GM23338 (cell line): ENCODE results near the gene DAB1.
"Not testable (repeated sequence)": the region's sequence is repeated elsewhere in the genome, so short reads cannot be mapped to it uniquely, and the experiment has no call there.

ENCODE experiments used
- CREB1 ChIP-seq: fragments of 250-450 bp; sonication (Bioruptor Pico); IDR thresholded peaks from 2 replicates; pipeline ENCODE4 v1.5.0; 2020; ENCODE audit warnings: low read depth, mild to moderate bottlenecking, moderate library complexity
- EZH2 ChIP-seq: fragments of 200-600 bp; sonication (generic); IDR thresholded peaks from one replicate; pipeline ENCODE4 v1.8.0; 2017; ENCODE audit warnings: antibody characterized with exemption, mild to moderate bottlenecking, low read depth; ENCODE audit not compliant: unreplicated experiment
- EZH2phosphoT487 ChIP-seq: fragments of 200-600 bp; sonication (generic); IDR thresholded peaks from one replicate; pipeline ENCODE4 v1.8.1; 2018; ENCODE audit warnings: antibody characterized with exemption; ENCODE audit not compliant: unreplicated experiment
- JUNB ChIP-seq: IDR thresholded peaks from one replicate; pipeline ENCODE4 v1.6.1; 2016; ENCODE audit warnings: antibody characterized with exemption; ENCODE audit not compliant: unreplicated experiment
- NANOG ChIP-seq: IDR thresholded peaks from 2 replicates; pipeline ENCODE4 v1.6.1; 2016; ENCODE audit warnings: antibody characterized with exemption, borderline replicate concordance
- POLR2AphosphoS5 ChIP-seq: IDR thresholded peaks from 2 replicates; pipeline ENCODE4 v1.6.1; 2016; ENCODE audit warnings: antibody characterized with exemption, low read depth
- ZNF114 ChIP-seq: fragments of 250-450 bp; sonication (Bioruptor Pico); IDR thresholded peaks from 2 replicates; pipeline ENCODE4 v1.5.0; 2020; ENCODE audit warnings: mild to moderate bottlenecking, moderate library complexity
- TF ChIP-seq, protein P1 (sequence below), 2 experiments: fragments of 200-600 bp in 1 of 2; sonication (generic) in 1 of 2; conservative IDR thresholded peaks; 2 replicates each; pipeline versions ENCODE4 v1.5.1 to v1.6.1; 2016 to 2017; ENCODE audit warnings: antibody characterized with exemption in 2 of 2, low read depth in 2 of 2, mild to moderate bottlenecking in 2 of 2, moderate library complexity in 1 of 2
- TF ChIP-seq, protein P2 (sequence below): IDR thresholded peaks from one replicate; pipeline ENCODE4 v1.6.1; 2018; ENCODE audit warnings: antibody characterized with exemption; ENCODE audit not compliant: unreplicated experiment

DNA sequence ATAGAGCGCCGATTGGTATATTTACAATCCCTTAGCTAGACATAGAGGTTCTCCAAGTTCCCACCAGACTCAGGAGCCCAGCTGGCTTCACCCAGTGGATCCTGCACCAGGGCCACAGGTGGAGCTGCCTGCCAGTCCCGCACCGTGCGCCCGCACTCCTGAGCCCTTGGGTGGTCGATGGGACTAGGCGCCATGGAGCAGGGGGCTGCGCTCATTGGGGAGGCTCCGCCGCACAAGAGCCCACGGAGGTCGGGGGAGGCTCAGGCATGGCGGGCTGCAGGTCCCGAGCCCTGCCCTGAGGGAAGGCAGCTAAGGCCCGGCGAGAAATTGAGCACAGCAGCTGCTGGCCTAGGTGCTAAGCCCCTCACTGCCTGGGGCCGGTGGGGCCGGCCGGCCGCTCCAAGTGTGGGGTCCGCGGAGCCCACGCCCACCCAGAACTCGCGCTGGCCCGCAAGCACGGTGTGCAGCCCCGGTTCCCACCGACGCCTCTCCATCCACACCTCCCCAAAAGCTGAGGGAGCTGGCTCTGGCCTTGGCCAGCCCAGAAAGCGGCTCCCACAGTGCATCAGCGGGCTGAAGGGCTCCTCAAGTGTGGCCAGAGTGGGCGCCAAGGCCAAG, 80.5 kb downstream of the DAB1 start:
- not testable (repeated sequence) for TF ChIP-seq JUNB; EZH2; ZNF114 (CRISPR knock-in tag); EZH2phosphoT487; POLR2AphosphoS5; CREB1 (CRISPR knock-in tag); NANOG
- TF ChIP-seq, protein P1, sequence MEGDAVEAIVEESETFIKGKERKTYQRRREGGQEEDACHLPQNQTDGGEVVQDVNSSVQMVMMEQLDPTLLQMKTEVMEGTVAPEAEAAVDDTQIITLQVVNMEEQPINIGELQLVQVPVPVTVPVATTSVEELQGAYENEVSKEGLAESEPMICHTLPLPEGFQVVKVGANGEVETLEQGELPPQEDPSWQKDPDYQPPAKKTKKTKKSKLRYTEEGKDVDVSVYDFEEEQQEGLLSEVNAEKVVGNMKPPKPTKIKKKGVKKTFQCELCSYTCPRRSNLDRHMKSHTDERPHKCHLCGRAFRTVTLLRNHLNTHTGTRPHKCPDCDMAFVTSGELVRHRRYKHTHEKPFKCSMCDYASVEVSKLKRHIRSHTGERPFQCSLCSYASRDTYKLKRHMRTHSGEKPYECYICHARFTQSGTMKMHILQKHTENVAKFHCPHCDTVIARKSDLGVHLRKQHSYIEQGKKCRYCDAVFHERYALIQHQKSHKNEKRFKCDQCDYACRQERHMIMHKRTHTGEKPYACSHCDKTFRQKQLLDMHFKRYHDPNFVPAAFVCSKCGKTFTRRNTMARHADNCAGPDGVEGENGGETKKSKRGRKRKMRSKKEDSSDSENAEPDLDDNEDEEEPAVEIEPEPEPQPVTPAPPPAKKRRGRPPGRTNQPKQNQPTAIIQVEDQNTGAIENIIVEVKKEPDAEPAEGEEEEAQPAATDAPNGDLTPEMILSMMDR (conservative IDR thresholded peaks at IDR 0.05; ENCODE audit: low read depth in 2 of 2) = not testable (repeated sequence)
- TF ChIP-seq, protein P2, sequence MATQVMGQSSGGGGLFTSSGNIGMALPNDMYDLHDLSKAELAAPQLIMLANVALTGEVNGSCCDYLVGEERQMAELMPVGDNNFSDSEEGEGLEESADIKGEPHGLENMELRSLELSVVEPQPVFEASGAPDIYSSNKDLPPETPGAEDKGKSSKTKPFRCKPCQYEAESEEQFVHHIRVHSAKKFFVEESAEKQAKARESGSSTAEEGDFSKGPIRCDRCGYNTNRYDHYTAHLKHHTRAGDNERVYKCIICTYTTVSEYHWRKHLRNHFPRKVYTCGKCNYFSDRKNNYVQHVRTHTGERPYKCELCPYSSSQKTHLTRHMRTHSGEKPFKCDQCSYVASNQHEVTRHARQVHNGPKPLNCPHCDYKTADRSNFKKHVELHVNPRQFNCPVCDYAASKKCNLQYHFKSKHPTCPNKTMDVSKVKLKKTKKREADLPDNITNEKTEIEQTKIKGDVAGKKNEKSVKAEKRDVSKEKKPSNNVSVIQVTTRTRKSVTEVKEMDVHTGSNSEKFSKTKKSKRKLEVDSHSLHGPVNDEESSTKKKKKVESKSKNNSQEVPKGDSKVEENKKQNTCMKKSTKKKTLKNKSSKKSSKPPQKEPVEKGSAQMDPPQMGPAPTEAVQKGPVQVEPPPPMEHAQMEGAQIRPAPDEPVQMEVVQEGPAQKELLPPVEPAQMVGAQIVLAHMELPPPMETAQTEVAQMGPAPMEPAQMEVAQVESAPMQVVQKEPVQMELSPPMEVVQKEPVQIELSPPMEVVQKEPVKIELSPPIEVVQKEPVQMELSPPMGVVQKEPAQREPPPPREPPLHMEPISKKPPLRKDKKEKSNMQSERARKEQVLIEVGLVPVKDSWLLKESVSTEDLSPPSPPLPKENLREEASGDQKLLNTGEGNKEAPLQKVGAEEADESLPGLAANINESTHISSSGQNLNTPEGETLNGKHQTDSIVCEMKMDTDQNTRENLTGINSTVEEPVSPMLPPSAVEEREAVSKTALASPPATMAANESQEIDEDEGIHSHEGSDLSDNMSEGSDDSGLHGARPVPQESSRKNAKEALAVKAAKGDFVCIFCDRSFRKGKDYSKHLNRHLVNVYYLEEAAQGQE = not testable (repeated sequence)
